K562 (cell line): ENCODE results near the gene LPCAT1. TPM values are rescaled to one million over a fixed set of nuclear protein-coding genes. Genes with fewer than 3 reads are reported as not detected.

Source experiments
- ATAC-seq: fragments of 200-7000 bp; cut with Tn5 transposase; 3 replicates; pipeline ENCODE4 v1.9.1; 2020; ENCODE audit warnings: moderate library complexity
- BruUV-seq: library from RNA; stranded (reverse); fragments of 400-500 nt; replicated peaks from 2 replicates; lab custom pipeline; 2021; lab: Mats Ljungman, UMichigan
- CTCF ChIA-PET: fragments of 300-600 bp; formaldehyde crosslinking; extraction: SDS; loops from one replicate; lab custom pipeline; 2021; ENCODE audit warnings: low intra/inter-chr PET ratio; lab: Yijun Ruan, JAX
- POLR2A ChIA-PET: fragments of 300-600, 350-650 bp; sonication (Branson Sonifier 250); formaldehyde crosslinking; extraction: SDS; loops from one replicate; lab custom pipeline; 2021; ENCODE audit warnings: antibody characterized with exemption, inconsistent platforms; lab: Yijun Ruan, JAX
- DNase-seq, 4 experiments: peaks; one replicate each; pipeline versions ENCODE4 v3.0.0 to v3.0.0-alpha.2; 2011 to 2018; ENCODE audit warnings: low spot score in 3 of 4, mixed read lengths in 3 of 4; ENCODE audit errors: extremely low read depth in 1 of 4
- FAIRE-seq: peaks from 2 replicates; lab custom pipeline; 2011; peaks lifted over from hg19 to GRCh38; lab: Jason Lieb, UNC
- H2AFZ ChIP-seq: 2 replicates; pipeline ENCODE4 v1.6.0; 2011; ENCODE audit warnings: low read depth, low read length, control low read depth, inconsistent platforms
- H3K27ac ChIP-seq: fragments of 200-600 bp; 3 replicates; pipeline ENCODE4 v1.8.0; 2011; ENCODE audit warnings: low read depth, mild to moderate bottlenecking, control low read depth, inconsistent platforms, low read length, moderate library complexity, mixed read lengths; ENCODE audit errors: extremely low read depth
- H3K27me3 ChIP-seq, 2 experiments: fragments of 300-600 bp in 1 of 2; 2 replicates in 1 of 2; 3 replicates in 1 of 2; pipeline versions ENCODE4 v1.6.0 to v1.8.0; 2011; ENCODE audit warnings: inconsistent platforms in 2 of 2, low read length in 2 of 2, mild to moderate bottlenecking in 1 of 2, mixed read lengths in 1 of 2, moderate library complexity in 1 of 2; ENCODE audit not compliant: control insufficient read depth in 2 of 2, insufficient read depth in 2 of 2
- H3K36me3 ChIP-seq: fragments of 300-600 bp; 3 replicates; pipeline ENCODE4 v1.8.0; 2011; ENCODE audit warnings: mild to moderate bottlenecking, low read length, inconsistent platforms; ENCODE audit not compliant: control insufficient read depth, insufficient read depth
- H3K4me1 ChIP-seq, 2 experiments: fragments of 200-600 bp in 1 of 2; replicated peaks in 1 of 2; 2 replicates in 1 of 2; 3 replicates in 1 of 2; pipeline versions ENCODE4 v1.5.1 to v1.8.0; 2011; ENCODE audit warnings: inconsistent platforms in 2 of 2, low read length in 2 of 2, mild to moderate bottlenecking in 1 of 2, mixed read lengths in 1 of 2, moderate library complexity in 1 of 2; ENCODE audit not compliant: control insufficient read depth in 2 of 2, insufficient read depth in 2 of 2
- H3K4me2 ChIP-seq: 2 replicates; pipeline ENCODE4 v1.6.1; 2011; ENCODE audit warnings: low read length, control low read depth, inconsistent platforms, mixed read lengths; ENCODE audit not compliant: insufficient read depth
- H3K4me3 ChIP-seq: fragments of 200-600 bp; sonication (generic), shearing (Covaris generic); 2 replicates; pipeline ENCODE4 v1.5.1; 2016; ENCODE audit warnings: control low read depth, inconsistent platforms
- H3K79me2 ChIP-seq: fragments of 200-600 bp; 3 replicates; pipeline ENCODE4 v1.8.0; 2011; ENCODE audit warnings: low read length, inconsistent platforms; ENCODE audit not compliant: control insufficient read depth, insufficient read depth
- H3K9ac ChIP-seq, 2 experiments: 2 replicates each; pipeline versions ENCODE4 v1.6.0 to v1.6.1; 2011; ENCODE audit warnings: low read depth in 2 of 2, low read length in 2 of 2, control low read depth in 1 of 2, inconsistent platforms in 1 of 2, mild to moderate bottlenecking in 1 of 2, mixed read lengths in 1 of 2; ENCODE audit not compliant: insufficient read depth in 1 of 2
- H3K9me1 ChIP-seq: one replicate; pipeline ENCODE4 v1.6.0; 2011; ENCODE audit warnings: inconsistent platforms, mild to moderate bottlenecking, low read length, moderate library complexity; ENCODE audit not compliant: control insufficient read depth, insufficient read depth
- H3K9me3 ChIP-seq: replicated peaks from 2 replicates; pipeline ENCODE4 v1.5.1; 2011; ENCODE audit warnings: low read depth, low read length, inconsistent platforms; ENCODE audit not compliant: control insufficient read depth, insufficient read depth
- H4K20me1 ChIP-seq: replicated peaks from 2 replicates; pipeline ENCODE4 v1.6.1; 2011; ENCODE audit warnings: low read length, inconsistent platforms, mixed read lengths; ENCODE audit not compliant: control insufficient read depth, insufficient read depth
- CBX2 ChIP-seq: fragments of 200-600 bp; sonication (generic); IDR thresholded peaks from one replicate; pipeline ENCODE4 v1.6.1; 2012; ENCODE audit warnings: mild to moderate bottlenecking, low read length, inconsistent platforms; ENCODE audit not compliant: insufficient read depth, poor library complexity, severe bottlenecking
- EHMT2 ChIP-seq: fragments of 450-650 bp; IDR thresholded peaks from 2 replicates; pipeline ENCODE4 v1.6.1; 2018; ENCODE audit warnings: antibody characterized with exemption
- KDM4B ChIP-seq, 2 experiments: fragments of 450-650 bp in 1 of 2; sonication (generic) in 1 of 2; IDR thresholded peaks; 2 replicates each; pipeline ENCODE4 v1.6.1; 2016 to 2017; ENCODE audit warnings: borderline replicate concordance in 2 of 2, antibody characterized with exemption in 1 of 2, low read depth in 1 of 2, mild to moderate bottlenecking in 1 of 2
- NRF1 ChIP-seq, 2 experiments: fragments of 450-650 bp; IDR thresholded peaks in 1 of 2; conservative IDR thresholded peaks in 1 of 2; 2 replicates each; pipeline ENCODE4 v1.6.1; 2014; ENCODE audit warnings: mild to moderate bottlenecking in 2 of 2
- ZKSCAN3 ChIP-seq: fragments of 250-450 bp; sonication (Bioruptor Pico); IDR thresholded peaks from 2 replicates; pipeline ENCODE4 v1.4.0; 2020
- ZNF347 ChIP-seq: fragments of 450-650 bp; formaldehyde crosslinking; IDR thresholded peaks from 2 replicates; pipeline ENCODE4 v1.4.0; 2020; ENCODE audit warnings: low read depth, mild to moderate bottlenecking, moderate library complexity
- ZZZ3 ChIP-seq: fragments of 450-650 bp; IDR thresholded peaks from 2 replicates; pipeline ENCODE4 v1.6.1; 2016; ENCODE audit warnings: antibody characterized with exemption, mild to moderate bottlenecking, moderate library complexity
- WGBS: fragments of 100-300 bp; shearing (Covaris generic); methylation state at CpG from one replicate; pipeline ENCODE4 v1.1.6; 2016; ENCODE audit warnings: low coverage, mixed read lengths; ENCODE audit not compliant: insufficient coverage; ENCODE audit errors: missing lambda C conversion rate; 5-methylcytosine and 5-hydroxymethylcytosine counted together
- in situ Hi-C: fragments of 300-500 bp; cut with MboI; formaldehyde crosslinking; loops from 4 replicates; pipeline ENCODE4 v1.15.0; 2018; ENCODE audit warnings: inconsistent platforms, mixed read lengths
- intact Hi-C: fragments of 100-400 bp; cut with micrococcal nuclease; formaldehyde crosslinking; loops from 2 replicates; pipeline ENCODE4 v1.14.2; 2022
- polyA plus RNA-seq, 8 experiments: library from polyadenylated mRNA; depleted of rRNA in 4 of 8; stranded (reverse) in 5 of 8; unstranded in 3 of 8; fragments of >200 nt; fragmentation: Nextera tagmentation in 2 of 8; fragmentation: Illumina TruSeq in 1 of 8; extraction: Ambion mirVana in 2 of 8; extraction: Trizol in 1 of 8; gene quantifications; 2 replicates each; pipeline versions ENCODE4 v1.2.1 to v1.2.3, GENCODE V29; 2011 to 2014; ENCODE audit warnings: inconsistent platforms in 1 of 8, missing spikeins in 1 of 8
- total RNA-seq, 7 experiments: library from RNA; depleted of rRNA in 6 of 7; stranded (reverse); fragments of >200 nt in 6 of 7; fragmentation: Illumina TruSeq in 2 of 7; extraction: Trizol in 2 of 7; gene quantifications; 2 replicates each; pipeline versions ENCODE4 v1.2.1 to v1.2.3, GENCODE V29; 2011 to 2021; ENCODE audit warnings: low replicate concordance in 1 of 7
- TF ChIP-seq, protein P1 (sequence below): fragments of 450-650 bp; IDR thresholded peaks from 2 replicates; pipeline ENCODE4 v1.6.1; 2017; ENCODE audit warnings: antibody characterized with exemption, mild to moderate bottlenecking
- TF ChIP-seq, protein P2 (sequence below): fragments of 250-450 bp; sonication (Bioruptor Pico); IDR thresholded peaks from 2 replicates; pipeline ENCODE4 v1.5.0; 2022; ENCODE audit warnings: mild to moderate bottlenecking
- TF ChIP-seq, protein P3 (sequence below), 2 experiments: fragments of 450-650 bp; IDR thresholded peaks; 2 replicates each; pipeline ENCODE4 v1.6.1; 2016
- TF ChIP-seq, protein P4 (sequence below), 3 experiments: IDR thresholded peaks in 2 of 3; conservative IDR thresholded peaks in 1 of 3; 2 replicates each; pipeline ENCODE4 v1.5.1; 2011 to 2012; ENCODE audit warnings: low read length in 3 of 3, mild to moderate bottlenecking in 3 of 3, control low read depth in 2 of 3, improper control_type of control experiment in 1 of 3, inconsistent platforms in 1 of 3, low read depth in 1 of 3, mixed read lengths in 1 of 3, moderate library complexity in 1 of 3; ENCODE audit not compliant: insufficient read depth in 2 of 3

The LPCAT1 gene
- total and polyA plus RNA-seq, 9 of the 15 experiments (the other 6 are each of a cell fraction or from before 2014, with no cell fraction given), result 0.14 to 18.4 (median 13.9) TPM

DNA sequence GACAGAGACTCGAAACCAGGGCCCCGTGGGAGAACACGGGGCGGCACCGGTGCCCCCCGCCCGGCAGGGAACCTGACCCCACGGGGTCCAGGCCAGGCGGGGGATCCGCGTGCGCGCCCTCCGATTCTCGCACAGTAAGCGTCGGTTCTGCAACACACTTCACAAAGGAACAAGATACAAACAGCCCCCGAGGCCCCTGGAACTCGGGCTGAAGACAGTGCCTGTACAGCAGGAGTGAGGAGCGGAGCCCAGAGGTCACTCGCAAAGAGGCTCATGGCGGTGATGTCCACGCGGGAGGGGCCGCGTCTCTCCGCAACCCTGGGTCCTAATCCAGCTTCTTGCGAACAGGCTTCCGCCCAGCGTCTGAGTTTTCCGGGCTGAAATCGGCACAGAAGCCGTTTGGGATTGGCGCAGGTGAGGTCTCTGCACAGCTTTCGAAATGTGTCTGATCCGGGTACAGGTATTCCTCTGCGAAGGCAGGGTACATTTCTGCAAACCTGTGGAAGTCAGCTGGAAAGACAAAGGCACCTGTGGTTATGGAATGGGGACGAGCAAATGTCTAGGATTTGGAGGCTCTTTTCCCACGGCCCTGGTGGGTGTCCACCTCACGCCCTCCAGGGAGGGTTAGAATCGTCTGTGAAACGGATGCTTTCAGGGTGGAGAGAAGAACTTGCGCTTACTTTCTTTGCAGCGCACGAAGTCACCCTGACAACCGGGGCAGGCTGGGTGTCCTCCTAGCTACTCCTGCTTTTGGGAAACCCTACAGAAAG, 60.2 kb downstream of the LPCAT1 start:
- no peaks in the 10 kb centered on the region; the same call in 2 of the 3 replicates for H3K36me3 ChIP-seq
- WGBS, result 84% methylated on average over 42 of the region's 46 CpGs
- no peaks in the 10 kb centered on the region for H4K20me1 ChIP-seq
- H3K4me2 ChIP-seq, result no peak overlapping the region
- no peak overlapping the region for H2AFZ ChIP-seq
- in situ Hi-C loops, result no loop called here
- no peaks in the 10 kb centered on the region; a peak in 1 of 5 replicates for H3K27me3 ChIP-seq
- BruUV-seq, result no TSS peak
- no peak for ATAC-seq
- FAIRE-seq, result no peak
- no peak for DNase-seq
- peaks cover 0 to 13% of the 10 kb centered on the region in 2 experiments; a peak in 1 of 5 replicates for H3K4me1 ChIP-seq
- peaks cover 17% of the 10 kb centered on the region for H3K9me3 ChIP-seq
- no peaks in the 10 kb centered on the region for H3K79me2 ChIP-seq
- intact Hi-C loops, result no loop called here
- H3K4me3 ChIP-seq, result no peak overlapping the region
- POLR2A ChIA-PET, result no interaction called here
- CTCF ChIA-PET, result no interaction called here
- H3K9ac ChIP-seq, result no peak overlapping the region
- H3K27ac ChIP-seq, result no peak overlapping the region
- H3K9me1 ChIP-seq, result no peaks in the 10 kb centered on the region
- TF ChIP-seq KDM4B (IDR thresholded peaks at IDR 0.05; ENCODE audit: borderline replicate concordance in 2 of 2, low read depth in 1 of 2) (no peak), EHMT2 (no peak), NRF1 (conservative IDR thresholded peaks at IDR 0.05 in 1 of 2, IDR thresholded peaks at IDR 0.05 in 1 of 2) (no peak), ZZZ3 (no peak), ZKSCAN3 (CRISPR knock-in tag) (no peak), ZNF347 (CRISPR knock-in tag) (no peak), CBX2 (no peak)
- TF ChIP-seq, protein P1, sequence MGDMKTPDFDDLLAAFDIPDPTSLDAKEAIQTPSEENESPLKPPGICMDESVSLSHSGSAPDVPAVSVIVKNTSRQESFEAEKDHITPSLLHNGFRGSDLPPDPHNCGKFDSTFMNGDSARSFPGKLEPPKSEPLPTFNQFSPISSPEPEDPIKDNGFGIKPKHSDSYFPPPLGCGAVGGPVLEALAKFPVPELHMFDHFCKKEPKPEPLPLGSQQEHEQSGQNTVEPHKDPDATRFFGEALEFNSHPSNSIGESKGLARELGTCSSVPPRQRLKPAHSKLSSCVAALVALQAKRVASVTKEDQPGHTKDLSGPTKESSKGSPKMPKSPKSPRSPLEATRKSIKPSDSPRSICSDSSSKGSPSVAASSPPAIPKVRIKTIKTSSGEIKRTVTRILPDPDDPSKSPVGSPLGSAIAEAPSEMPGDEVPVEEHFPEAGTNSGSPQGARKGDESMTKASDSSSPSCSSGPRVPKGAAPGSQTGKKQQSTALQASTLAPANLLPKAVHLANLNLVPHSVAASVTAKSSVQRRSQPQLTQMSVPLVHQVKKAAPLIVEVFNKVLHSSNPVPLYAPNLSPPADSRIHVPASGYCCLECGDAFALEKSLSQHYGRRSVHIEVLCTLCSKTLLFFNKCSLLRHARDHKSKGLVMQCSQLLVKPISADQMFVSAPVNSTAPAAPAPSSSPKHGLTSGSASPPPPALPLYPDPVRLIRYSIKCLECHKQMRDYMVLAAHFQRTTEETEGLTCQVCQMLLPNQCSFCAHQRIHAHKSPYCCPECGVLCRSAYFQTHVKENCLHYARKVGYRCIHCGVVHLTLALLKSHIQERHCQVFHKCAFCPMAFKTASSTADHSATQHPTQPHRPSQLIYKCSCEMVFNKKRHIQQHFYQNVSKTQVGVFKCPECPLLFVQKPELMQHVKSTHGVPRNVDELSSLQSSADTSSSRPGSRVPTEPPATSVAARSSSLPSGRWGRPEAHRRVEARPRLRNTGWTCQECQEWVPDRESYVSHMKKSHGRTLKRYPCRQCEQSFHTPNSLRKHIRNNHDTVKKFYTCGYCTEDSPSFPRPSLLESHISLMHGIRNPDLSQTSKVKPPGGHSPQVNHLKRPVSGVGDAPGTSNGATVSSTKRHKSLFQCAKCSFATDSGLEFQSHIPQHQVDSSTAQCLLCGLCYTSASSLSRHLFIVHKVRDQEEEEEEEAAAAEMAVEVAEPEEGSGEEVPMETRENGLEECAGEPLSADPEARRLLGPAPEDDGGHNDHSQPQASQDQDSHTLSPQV, result no peak
- TF ChIP-seq, protein P2, sequence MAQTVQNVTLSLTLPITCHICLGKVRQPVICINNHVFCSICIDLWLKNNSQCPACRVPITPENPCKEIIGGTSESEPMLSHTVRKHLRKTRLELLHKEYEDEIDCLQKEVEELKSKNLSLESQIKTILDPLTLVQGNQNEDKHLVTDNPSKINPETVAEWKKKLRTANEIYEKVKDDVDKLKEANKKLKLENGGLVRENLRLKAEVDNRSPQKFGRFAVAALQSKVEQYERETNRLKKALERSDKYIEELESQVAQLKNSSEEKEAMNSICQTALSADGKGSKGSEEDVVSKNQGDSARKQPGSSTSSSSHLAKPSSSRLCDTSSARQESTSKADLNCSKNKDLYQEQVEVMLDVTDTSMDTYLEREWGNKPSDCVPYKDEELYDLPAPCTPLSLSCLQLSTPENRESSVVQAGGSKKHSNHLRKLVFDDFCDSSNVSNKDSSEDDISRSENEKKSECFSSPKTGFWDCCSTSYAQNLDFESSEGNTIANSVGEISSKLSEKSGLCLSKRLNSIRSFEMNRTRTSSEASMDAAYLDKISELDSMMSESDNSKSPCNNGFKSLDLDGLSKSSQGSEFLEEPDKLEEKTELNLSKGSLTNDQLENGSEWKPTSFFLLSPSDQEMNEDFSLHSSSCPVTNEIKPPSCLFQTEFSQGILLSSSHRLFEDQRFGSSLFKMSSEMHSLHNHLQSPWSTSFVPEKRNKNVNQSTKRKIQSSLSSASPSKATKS, result no peak
- TF ChIP-seq, protein P3, sequence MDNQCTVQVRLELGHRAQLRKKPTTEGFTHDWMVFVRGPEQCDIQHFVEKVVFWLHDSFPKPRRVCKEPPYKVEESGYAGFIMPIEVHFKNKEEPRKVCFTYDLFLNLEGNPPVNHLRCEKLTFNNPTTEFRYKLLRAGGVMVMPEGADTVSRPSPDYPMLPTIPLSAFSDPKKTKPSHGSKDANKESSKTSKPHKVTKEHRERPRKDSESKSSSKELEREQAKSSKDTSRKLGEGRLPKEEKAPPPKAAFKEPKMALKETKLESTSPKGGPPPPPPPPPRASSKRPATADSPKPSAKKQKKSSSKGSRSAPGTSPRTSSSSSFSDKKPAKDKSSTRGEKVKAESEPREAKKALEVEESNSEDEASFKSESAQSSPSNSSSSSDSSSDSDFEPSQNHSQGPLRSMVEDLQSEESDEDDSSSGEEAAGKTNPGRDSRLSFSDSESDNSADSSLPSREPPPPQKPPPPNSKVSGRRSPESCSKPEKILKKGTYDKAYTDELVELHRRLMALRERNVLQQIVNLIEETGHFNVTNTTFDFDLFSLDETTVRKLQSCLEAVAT (IDR thresholded peaks at IDR 0.05), result no peak
- TF ChIP-seq, protein P4, sequence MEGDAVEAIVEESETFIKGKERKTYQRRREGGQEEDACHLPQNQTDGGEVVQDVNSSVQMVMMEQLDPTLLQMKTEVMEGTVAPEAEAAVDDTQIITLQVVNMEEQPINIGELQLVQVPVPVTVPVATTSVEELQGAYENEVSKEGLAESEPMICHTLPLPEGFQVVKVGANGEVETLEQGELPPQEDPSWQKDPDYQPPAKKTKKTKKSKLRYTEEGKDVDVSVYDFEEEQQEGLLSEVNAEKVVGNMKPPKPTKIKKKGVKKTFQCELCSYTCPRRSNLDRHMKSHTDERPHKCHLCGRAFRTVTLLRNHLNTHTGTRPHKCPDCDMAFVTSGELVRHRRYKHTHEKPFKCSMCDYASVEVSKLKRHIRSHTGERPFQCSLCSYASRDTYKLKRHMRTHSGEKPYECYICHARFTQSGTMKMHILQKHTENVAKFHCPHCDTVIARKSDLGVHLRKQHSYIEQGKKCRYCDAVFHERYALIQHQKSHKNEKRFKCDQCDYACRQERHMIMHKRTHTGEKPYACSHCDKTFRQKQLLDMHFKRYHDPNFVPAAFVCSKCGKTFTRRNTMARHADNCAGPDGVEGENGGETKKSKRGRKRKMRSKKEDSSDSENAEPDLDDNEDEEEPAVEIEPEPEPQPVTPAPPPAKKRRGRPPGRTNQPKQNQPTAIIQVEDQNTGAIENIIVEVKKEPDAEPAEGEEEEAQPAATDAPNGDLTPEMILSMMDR (IDR thresholded peaks at IDR 0.05 in 2 of 3, conservative IDR thresholded peaks at IDR 0.05 in 1 of 3; ENCODE audit: insufficient read depth in 2 of 3, low read depth in 1 of 3, low read length in 3 of 3), result no peak
